H1 (cell line): ENCODE measurements around the gene ZNF490. TPM values are rescaled to one million over a fixed set of nuclear protein-coding genes. Genes with fewer than 3 reads are reported as not detected.

ENCODE experiments used
- CTCF ChIA-PET: fragments of 300-600 bp; sonication (Branson Sonifier 250); formaldehyde crosslinking; loops from one replicate; lab custom pipeline; 2021; ENCODE audit not compliant: partially characterized antibody; lab: Charles Lee
- POLR2A ChIA-PET: fragments of 300-600 bp; sonication (Branson Sonifier 250); formaldehyde crosslinking; loops from one replicate; lab custom pipeline; 2021; ENCODE audit warnings: inconsistent platforms; ENCODE audit not compliant: partially characterized antibody; lab: Charles Lee
- DNase-seq, 2 experiments: peaks; one replicate each; pipeline versions ENCODE4 v3.0.0 to v3.0.0-alpha.2; 2010 to 2022; ENCODE audit warnings: low spot score in 2 of 2, low read depth in 1 of 2, mixed read lengths in 1 of 2
- FAIRE-seq: peaks from 2 replicates; lab custom pipeline; 2011; peaks lifted over from hg19 to GRCh38; lab: Jason Lieb, UNC
- H2AFZ ChIP-seq: 2 replicates; pipeline ENCODE4 v1.8.1; 2012; ENCODE audit warnings: low read length, inconsistent platforms
- H2AK5ac ChIP-seq: 2 replicates; pipeline ENCODE4 v1.6.1; 2013; ENCODE audit warnings: low read depth, low read length
- H2BK120ac ChIP-seq: replicated peaks from 2 replicates; pipeline ENCODE3; 2013; ENCODE audit warnings: low read depth, low read length, inconsistent platforms
- H2BK12ac ChIP-seq: 2 replicates; pipeline ENCODE4 v1.6.1; 2013; ENCODE audit warnings: low read depth, low read length
- H2BK15ac ChIP-seq: 2 replicates; pipeline ENCODE4 v1.6.1; 2013; ENCODE audit warnings: low read length
- H2BK20ac ChIP-seq: 2 replicates; pipeline ENCODE4 v1.6.1; 2013; ENCODE audit warnings: low read length
- H2BK5ac ChIP-seq: 2 replicates; pipeline ENCODE4 v1.6.1; 2013; ENCODE audit warnings: low read depth, low read length
- H3K14ac ChIP-seq: 2 replicates; pipeline ENCODE4 v1.6.1; 2013; ENCODE audit warnings: inconsistent platforms; ENCODE audit not compliant: insufficient read length
- H3K18ac ChIP-seq: 2 replicates; pipeline ENCODE4 v1.6.1; 2013; ENCODE audit warnings: low read length; ENCODE audit errors: extremely low read depth
- H3K23ac ChIP-seq: 2 replicates; pipeline ENCODE4 v1.6.1; 2013; ENCODE audit warnings: inconsistent platforms; ENCODE audit not compliant: insufficient read length
- H3K23me2 ChIP-seq: 2 replicates; pipeline ENCODE4 v1.6.1; 2013; ENCODE audit warnings: low read depth, low read length
- H3K27ac ChIP-seq: 2 replicates; pipeline ENCODE4 v1.6.1; 2011; ENCODE audit warnings: low read depth, low read length, inconsistent platforms
- H3K27me3 ChIP-seq, 4 experiments: replicated peaks in 1 of 4; 1 replicate in 1 of 4; 2 replicates in 3 of 4; pipeline versions ENCODE4 v1.6.1 to v1.8.1; 2011 to 2013; ENCODE audit warnings: low read length in 3 of 4, mild to moderate bottlenecking in 3 of 4, inconsistent platforms in 2 of 4, mixed read lengths in 2 of 4, moderate library complexity in 1 of 4; ENCODE audit not compliant: control insufficient read depth in 3 of 4, insufficient read depth in 3 of 4; ENCODE audit errors: extremely low read depth in 1 of 4
- H3K36me3 ChIP-seq, 4 experiments: 2 replicates each; pipeline versions ENCODE4 v1.6.1 to v1.8.1; 2011 to 2013; ENCODE audit warnings: mild to moderate bottlenecking in 4 of 4, low read length in 3 of 4, moderate library complexity in 2 of 4, control low read depth in 1 of 4, inconsistent platforms in 1 of 4; ENCODE audit not compliant: insufficient read depth in 4 of 4, control insufficient read depth in 2 of 4
- H3K4ac ChIP-seq: replicated peaks from 2 replicates; pipeline ENCODE3; 2013; ENCODE audit warnings: low read length, low read depth, mixed read lengths, inconsistent platforms; ENCODE audit not compliant: insufficient read length
- H3K4me1 ChIP-seq, 4 experiments: replicated peaks in 1 of 4; 1 replicate in 1 of 4; 2 replicates in 3 of 4; pipeline versions ENCODE4 v1.6.1 to v1.8.1; 2011 to 2013; ENCODE audit warnings: low read length in 3 of 4, inconsistent platforms in 2 of 4, mixed read lengths in 1 of 4; ENCODE audit not compliant: insufficient read depth in 4 of 4, control insufficient read depth in 3 of 4
- H3K4me2 ChIP-seq, 2 experiments: 2 replicates each; pipeline versions ENCODE4 v1.6.1 to v1.8.1; 2011 to 2013; ENCODE audit warnings: low read depth in 2 of 2, low read length in 2 of 2, control low read depth in 1 of 2, inconsistent platforms in 1 of 2, mild to moderate bottlenecking in 1 of 2; ENCODE audit not compliant: insufficient read depth in 1 of 2
- H3K4me3 ChIP-seq, 4 experiments: fragments of 200-600, 300-600 bp in 1 of 4; sonication (generic), shearing (Covaris generic), sonication (Bioruptor Twin) in 1 of 4; 2 replicates each; pipeline versions ENCODE4 v1.5.1 to v1.8.1; 2011 to 2016; ENCODE audit warnings: low read length in 4 of 4, low read depth in 3 of 4, control low read depth in 2 of 4, inconsistent platforms in 2 of 4, mild to moderate bottlenecking in 2 of 4, mixed read lengths in 1 of 4, moderate library complexity in 1 of 4; ENCODE audit not compliant: insufficient read depth in 2 of 4; ENCODE audit errors: extremely low read depth in 1 of 4
- H3K56ac ChIP-seq: replicated peaks from 2 replicates; pipeline ENCODE3; 2013; ENCODE audit warnings: low read depth, mild to moderate bottlenecking, mixed read lengths, low read length, inconsistent platforms; ENCODE audit not compliant: insufficient read length
- H3K79me1 ChIP-seq: 2 replicates; pipeline ENCODE4 v1.6.1; 2013; ENCODE audit warnings: low read depth, low read length, control low read depth
- H3K79me2 ChIP-seq, 2 experiments: 2 replicates each; pipeline versions ENCODE4 v1.6.1 to v1.8.1; 2012 to 2013; ENCODE audit warnings: low read length in 2 of 2, mild to moderate bottlenecking in 2 of 2, inconsistent platforms in 1 of 2; ENCODE audit not compliant: insufficient read depth in 2 of 2, control insufficient read depth in 1 of 2
- H3K9ac ChIP-seq, 4 experiments: replicated peaks in 1 of 4; 1 replicate in 1 of 4; 2 replicates in 3 of 4; pipeline versions ENCODE4 v1.6.1 to v1.8.1; 2011 to 2013; ENCODE audit warnings: low read depth in 3 of 4, low read length in 3 of 4, control low read depth in 2 of 4, mild to moderate bottlenecking in 2 of 4, moderate library complexity in 2 of 4, inconsistent platforms in 1 of 4; ENCODE audit errors: extremely low read depth in 1 of 4
- H3K9me3 ChIP-seq, 2 experiments: 2 replicates each; pipeline versions ENCODE4 v1.6.1 to v1.8.1; 2012 to 2013; ENCODE audit warnings: mild to moderate bottlenecking in 2 of 2, moderate library complexity in 2 of 2, control low read depth in 1 of 2, inconsistent platforms in 1 of 2, low read depth in 1 of 2, low read length in 1 of 2, mixed read lengths in 1 of 2; ENCODE audit not compliant: insufficient read depth in 2 of 2
- H4K20me1 ChIP-seq, 2 experiments: replicated peaks in 1 of 2; 2 replicates each; pipeline versions ENCODE3 to v1.8.1; 2011 to 2013; ENCODE audit warnings: inconsistent platforms in 2 of 2, low read length in 2 of 2, mild to moderate bottlenecking in 1 of 2; ENCODE audit not compliant: insufficient read depth in 2 of 2, control insufficient read depth in 1 of 2
- H4K5ac ChIP-seq: 2 replicates; pipeline ENCODE4 v1.6.1; 2013; ENCODE audit warnings: low read length, low read depth, mixed read lengths, inconsistent platforms; ENCODE audit not compliant: insufficient read length
- H4K8ac ChIP-seq: 2 replicates; pipeline ENCODE4 v1.8.0; 2013; ENCODE audit warnings: mild to moderate bottlenecking, moderate library complexity, low read length, inconsistent platforms; ENCODE audit not compliant: insufficient read depth; ENCODE audit errors: extremely low read depth
- H4K91ac ChIP-seq: replicated peaks from 2 replicates; pipeline ENCODE3; 2013; ENCODE audit warnings: low read length, mixed read lengths, inconsistent platforms; ENCODE audit not compliant: insufficient read length
- ASH2L ChIP-seq: fragments of 200-600, 300-600 bp; sonication (generic); IDR thresholded peaks from one replicate; pipeline ENCODE4 v1.7.1; 2017; ENCODE audit warnings: low read length
- BACH1 ChIP-seq: IDR thresholded peaks from 2 replicates; pipeline ENCODE4 v1.6.1; 2012; ENCODE audit warnings: low read length, improper control_type of control experiment
- CBX8 ChIP-seq: fragments of 300-800, 300-1000 bp; sonication (generic); IDR thresholded peaks from 2 replicates; pipeline ENCODE4 v1.7.1; 2016; ENCODE audit warnings: low read depth, low read length, borderline replicate concordance
- GTF2F1 ChIP-seq: IDR thresholded peaks from 2 replicates; pipeline ENCODE4 v1.6.1; 2012; ENCODE audit warnings: low read depth, low read length, improper control_type of control experiment, borderline replicate concordance
- KDM5A ChIP-seq: fragments of 200-600 bp; IDR thresholded peaks from 2 replicates; pipeline ENCODE4 v1.7.1; 2012; ENCODE audit warnings: mild to moderate bottlenecking, low read length, inconsistent platforms, mixed read lengths
- MAFK ChIP-seq: IDR thresholded peaks from 2 replicates; pipeline ENCODE4 v1.6.1; 2012; ENCODE audit warnings: low read depth, mild to moderate bottlenecking, improper control_type of control experiment, low read length
- SAP30 ChIP-seq: fragments of 300-600 bp; sonication (generic); IDR thresholded peaks from 2 replicates; pipeline ENCODE4 v1.7.1; 2012; ENCODE audit warnings: low read length, moderate library complexity, mild to moderate bottlenecking, inconsistent platforms; ENCODE audit not compliant: insufficient read depth, insufficient replicate concordance
- TAF1 ChIP-seq: IDR thresholded peaks from 2 replicates; pipeline ENCODE4 v1.6.1; 2011; ENCODE audit warnings: mild to moderate bottlenecking, low read depth, low read length
- TBP ChIP-seq: IDR thresholded peaks from 2 replicates; pipeline ENCODE4 v1.6.1; 2011; ENCODE audit warnings: low read depth, low read length, improper control_type of control experiment
- YY1 ChIP-seq: IDR thresholded peaks from 2 replicates; pipeline ENCODE4 v1.6.1; 2011; ENCODE audit warnings: low read depth, mild to moderate bottlenecking, low read length
- WGBS, 2 experiments: shearing (Covaris generic) in 1 of 2; methylation state at CpG; one replicate each; pipeline versions ENCODE4 v1.1.6 to v1.1.7; 2013 to 2015; ENCODE audit warnings: low lambda C conversion rate in 2 of 2, mixed read lengths in 2 of 2, inconsistent platforms in 1 of 2, low coverage in 1 of 2, missing lambda C conversion rate in 1 of 2; ENCODE audit not compliant: insufficient replicate concordance in 2 of 2, insufficient coverage in 1 of 2, insufficient read length in 1 of 2; ENCODE audit errors: extremely low coverage in 1 of 2, missing lambda C conversion rate in 1 of 2; 5-methylcytosine and 5-hydroxymethylcytosine counted together
- polyA plus RNA-seq, 7 experiments: library from polyadenylated mRNA; depleted of rRNA in 3 of 7; stranded (reverse) in 5 of 7; unstranded in 2 of 7; fragments of >200 nt in 5 of 7; fragments of 200-250 nt in 2 of 7; gene quantifications; 1 replicate in 5 of 7; 2 replicates in 1 of 7; 4 replicates in 1 of 7; pipeline versions ENCODE4 v1.2.1 to v1.2.3, GENCODE V29; 2011 to 2013; ENCODE audit warnings: missing spikeins in 2 of 7, mixed read lengths in 2 of 7
- total RNA-seq: library from RNA; stranded (reverse); fragmentation: NEBNext Ultra II Directional; extraction: Animal tissue kit (Norgen Biotek cat#: 25700); gene quantifications from 2 replicates; pipeline ENCODE4 v1.2.1, GENCODE V29; 2021

Gene ZNF490
- total and polyA plus RNA-seq, 2 of the 8 experiments (the other 6 are each of a cell fraction or from before 2014, with no cell fraction given): 1.7 to 9.0 TPM

DNA sequence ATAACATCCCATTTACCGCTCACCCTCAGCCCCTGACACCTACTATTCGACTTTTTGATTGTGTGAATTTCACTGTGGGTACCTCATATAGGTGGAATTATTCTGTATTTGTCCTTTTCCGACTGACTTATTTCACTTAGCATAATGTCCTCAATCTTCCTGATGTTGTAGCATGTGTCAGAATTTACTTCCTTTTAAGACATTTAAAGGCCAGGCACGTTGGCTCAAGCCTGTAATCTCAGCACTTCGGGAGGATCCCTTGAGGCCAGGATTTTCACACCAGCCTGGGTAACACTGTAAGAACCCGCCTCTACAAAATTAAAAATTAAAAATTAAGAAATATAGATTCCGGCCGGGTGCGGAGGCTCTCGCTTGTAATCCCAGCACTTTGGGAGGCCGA lies 13.0 kb downstream of the ZNF490 start:
- H3K27me3 ChIP-seq: no peaks in the 10 kb centered on the region
- no peak overlapping the region for H2BK20ac ChIP-seq
- H2BK5ac ChIP-seq: no peak overlapping the region
- WGBS, 2 experiments: 91% methylated on average over 11 of the region's 11 CpGs; no CpG with 5 or more reads in 1 of the 2 experiments
- H3K9ac ChIP-seq: no peak overlapping the region
- H3K27ac ChIP-seq: no peak overlapping the region
- DNase-seq: no peak
- no peaks in the 10 kb centered on the region for H3K79me1 ChIP-seq
- H3K79me2 ChIP-seq: no peaks in the 10 kb centered on the region
- no peak overlapping the region for H2BK120ac ChIP-seq
- H3K4ac ChIP-seq: no peak overlapping the region
- no peaks in the 10 kb centered on the region for H3K9me3 ChIP-seq
- H4K20me1 ChIP-seq: no peaks in the 10 kb centered on the region
- no peak overlapping the region for H3K56ac ChIP-seq
- no peaks in the 10 kb centered on the region for H3K23me2 ChIP-seq
- no peak overlapping the region for H4K5ac ChIP-seq
- H3K4me3 ChIP-seq: no peak overlapping the region
- no peak overlapping the region for H3K18ac ChIP-seq
- no peak overlapping the region for H2BK15ac ChIP-seq
- H4K8ac ChIP-seq: no peak overlapping the region
- no peak overlapping the region for H3K23ac ChIP-seq
- FAIRE-seq: no peak
- H3K4me1 ChIP-seq: no peaks in the 10 kb centered on the region
- POLR2A ChIA-PET: interaction anchor here (1.2 kb wide), 1 partner anchor 84 kb away, joined by 4 read pairs; the partner anchor contains the start of gene DHPS
- no peak overlapping the region for H2AFZ ChIP-seq
- no peak overlapping the region for H4K91ac ChIP-seq
- H2BK12ac ChIP-seq: no peak overlapping the region
- no peaks in the 10 kb centered on the region; a peak in 1 of 8 replicates for H3K36me3 ChIP-seq
- H3K14ac ChIP-seq: no peak overlapping the region
- H3K4me2 ChIP-seq: no peak overlapping the region
- CTCF ChIA-PET: interaction anchor here (0.8 to 1.1 kb wide), 3 partner anchors 9 to 75 kb away, joined by 3 to 4 read pairs (median 3); no protein-coding TSS in a partner anchor
- H2AK5ac ChIP-seq: no peak overlapping the region
- no peak for TF ChIP-seq KDM5A
- TF ChIP-seq MAFK: no peak
- TF ChIP-seq TAF1: no peak
- TF ChIP-seq BACH1: no peak
- no peak for TF ChIP-seq CBX8
- no peak for TF ChIP-seq YY1
- TF ChIP-seq SAP30: no peak
- no peak for TF ChIP-seq GTF2F1
- no peak for TF ChIP-seq ASH2L
- TF ChIP-seq TBP: no peak
